ENCODE data around the gene EXOC3L1. TPM values are rescaled to one million over a fixed set of nuclear protein-coding genes. Genes with fewer than 3 reads are reported as not detected.

EXOC3L1 gene
- total RNA-seq, 1 experiment from 2014 or later: 0.30 TPM

GRCh38 chr16:67226295-67226803 is 36.4 kb upstream of the EXOC3L1 start:
- POLR2A ChIA-PET: interaction anchor here (0.9 to 1.6 kb wide), 6 partner anchors 9 to 41 kb away, joined by 3 to 13 read pairs (median 3); partner anchors contain the start of gene FHOD1
- peak overlapping the region; percentile 80 for H3K9ac ChIP-seq (ENCODE audit: low read length)
- TSS peak; percentile 32 for BruUV-seq (replicated peaks)
- TF ChIP-seq, protein P1, sequence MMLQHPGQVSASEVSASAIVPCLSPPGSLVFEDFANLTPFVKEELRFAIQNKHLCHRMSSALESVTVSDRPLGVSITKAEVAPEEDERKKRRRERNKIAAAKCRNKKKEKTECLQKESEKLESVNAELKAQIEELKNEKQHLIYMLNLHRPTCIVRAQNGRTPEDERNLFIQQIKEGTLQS (IDR thresholded peaks at IDR 0.05): no peak
- no peak for TF ChIP-seq POLR2A (IDR thresholded peaks at IDR 0.05; ENCODE audit: borderline replicate concordance, extremely low read depth, insufficient read depth, insufficient read length)
- no peak for TF ChIP-seq SRF (IDR thresholded peaks at IDR 0.05; ENCODE audit: low read depth)
- no peak for TF ChIP-seq ELF1 (IDR thresholded peaks at IDR 0.05; ENCODE audit: borderline replicate concordance, low read depth)
- TF ChIP-seq POLR2AphosphoS5 (IDR thresholded peaks at IDR 0.05; ENCODE audit: low read depth, low read length): no peak
- TF ChIP-seq, protein P2, sequence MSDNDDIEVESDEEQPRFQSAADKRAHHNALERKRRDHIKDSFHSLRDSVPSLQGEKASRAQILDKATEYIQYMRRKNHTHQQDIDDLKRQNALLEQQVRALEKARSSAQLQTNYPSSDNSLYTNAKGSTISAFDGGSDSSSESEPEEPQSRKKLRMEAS (IDR thresholded peaks at IDR 0.05): no peak
- no peak for TF ChIP-seq EGR1 (IDR thresholded peaks at IDR 0.05; ENCODE audit: low read depth)
- no peak for TF ChIP-seq SP1 (IDR thresholded peaks at IDR 0.05; ENCODE audit: low read depth)
- TF ChIP-seq EZH2phosphoT487 (IDR thresholded peaks at IDR 0.05; ENCODE audit: borderline replicate concordance): no peak
- TF ChIP-seq SIN3A (IDR thresholded peaks at IDR 0.05; ENCODE audit: low read depth): no peak
- TF ChIP-seq FOSL1 (IDR thresholded peaks at IDR 0.05; ENCODE audit: low read depth): no peak
- no peak for TF ChIP-seq EZH2 (IDR thresholded peaks at IDR 0.05)
- no peak for TF ChIP-seq CTCF (IDR thresholded peaks at IDR 0.05 in 2 of 3, conservative IDR thresholded peaks at IDR 0.05 in 1 of 3; ENCODE audit: borderline replicate concordance in 1 of 3, insufficient read depth in 1 of 3, low read depth in 2 of 3, low read length in 2 of 3)
- TF ChIP-seq, protein P3, sequence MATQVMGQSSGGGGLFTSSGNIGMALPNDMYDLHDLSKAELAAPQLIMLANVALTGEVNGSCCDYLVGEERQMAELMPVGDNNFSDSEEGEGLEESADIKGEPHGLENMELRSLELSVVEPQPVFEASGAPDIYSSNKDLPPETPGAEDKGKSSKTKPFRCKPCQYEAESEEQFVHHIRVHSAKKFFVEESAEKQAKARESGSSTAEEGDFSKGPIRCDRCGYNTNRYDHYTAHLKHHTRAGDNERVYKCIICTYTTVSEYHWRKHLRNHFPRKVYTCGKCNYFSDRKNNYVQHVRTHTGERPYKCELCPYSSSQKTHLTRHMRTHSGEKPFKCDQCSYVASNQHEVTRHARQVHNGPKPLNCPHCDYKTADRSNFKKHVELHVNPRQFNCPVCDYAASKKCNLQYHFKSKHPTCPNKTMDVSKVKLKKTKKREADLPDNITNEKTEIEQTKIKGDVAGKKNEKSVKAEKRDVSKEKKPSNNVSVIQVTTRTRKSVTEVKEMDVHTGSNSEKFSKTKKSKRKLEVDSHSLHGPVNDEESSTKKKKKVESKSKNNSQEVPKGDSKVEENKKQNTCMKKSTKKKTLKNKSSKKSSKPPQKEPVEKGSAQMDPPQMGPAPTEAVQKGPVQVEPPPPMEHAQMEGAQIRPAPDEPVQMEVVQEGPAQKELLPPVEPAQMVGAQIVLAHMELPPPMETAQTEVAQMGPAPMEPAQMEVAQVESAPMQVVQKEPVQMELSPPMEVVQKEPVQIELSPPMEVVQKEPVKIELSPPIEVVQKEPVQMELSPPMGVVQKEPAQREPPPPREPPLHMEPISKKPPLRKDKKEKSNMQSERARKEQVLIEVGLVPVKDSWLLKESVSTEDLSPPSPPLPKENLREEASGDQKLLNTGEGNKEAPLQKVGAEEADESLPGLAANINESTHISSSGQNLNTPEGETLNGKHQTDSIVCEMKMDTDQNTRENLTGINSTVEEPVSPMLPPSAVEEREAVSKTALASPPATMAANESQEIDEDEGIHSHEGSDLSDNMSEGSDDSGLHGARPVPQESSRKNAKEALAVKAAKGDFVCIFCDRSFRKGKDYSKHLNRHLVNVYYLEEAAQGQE (IDR thresholded peaks at IDR 0.05; ENCODE audit: low read depth): no peak
- no peak for TF ChIP-seq JUND (IDR thresholded peaks at IDR 0.05)
- TF ChIP-seq ZNF274 (IDR thresholded peaks at IDR 0.05; ENCODE audit: low read depth, low read length): no peak
- TF ChIP-seq CBX3 (IDR thresholded peaks at IDR 0.05; ENCODE audit: low read depth): no peak
- TF ChIP-seq YY1 (IDR thresholded peaks at IDR 0.05; ENCODE audit: extremely low read depth, insufficient replicate concordance, low read depth, low read length): no peak
- TF ChIP-seq CEBPB (IDR thresholded peaks at IDR 0.05; ENCODE audit: low read depth): no peak
- peaks cover 18% of the 10 kb centered on the region for H3K79me2 ChIP-seq (ENCODE audit: insufficient read depth, low read length)
- peak overlapping the region; percentile 88 for H3K4me2 ChIP-seq (ENCODE audit: low read length)
- peaks cover 12 to 29% of the 10 kb centered on the region in 2 experiments; a peak in 3 of 4 replicates for H3K36me3 ChIP-seq (ENCODE audit: control insufficient read depth in 1 of 2, insufficient read depth in 2 of 2, low read length in 2 of 2)
- CTCF ChIA-PET: interaction anchor here (0.7 to 2.5 kb wide), 7 partner anchors 10 to 265 kb away, joined by 3 to 10 read pairs (median 4); partner anchors contain the start of genes ATP6V0D1, CES3 and ELMO3
- no peaks in the 10 kb centered on the region for H4K20me1 ChIP-seq (ENCODE audit: insufficient read depth)
- H3K27ac ChIP-seq (ENCODE audit: low read depth, low read length): no peak overlapping the region
- H2AFZ ChIP-seq (ENCODE audit: low read depth, low read length, poor library complexity, severe bottlenecking): no peak overlapping the region
- H3K9me3 ChIP-seq (ENCODE audit: control insufficient read depth in 1 of 2, insufficient read depth in 1 of 2, low read depth in 1 of 2, low read length in 2 of 2): no peaks in the 10 kb centered on the region
- no peaks in the 10 kb centered on the region for H3K27me3 ChIP-seq (ENCODE audit: insufficient read depth, low read length)
- H3K4me1 ChIP-seq (ENCODE audit: control insufficient read depth in 1 of 2, insufficient read depth in 2 of 2, low read length in 2 of 2): peaks cover 6 to 18% of the 10 kb centered on the region in 2 experiments; a peak in 3 of 4 replicates
- H3K9me2 ChIP-seq (ENCODE audit: insufficient read depth): no peaks in the 10 kb centered on the region
- intact Hi-C loops (cut with micrococcal nuclease): no loop called here
- peak overlapping the region; percentile 80 to 88 for H3K4me3 ChIP-seq (replicated peaks in 1 of 2; ENCODE audit: low read depth in 1 of 2, low read length in 2 of 2)
- RAD21 ChIA-PET (ENCODE audit: low non-redundant PET in 1 of 2, low total read pairs in 2 of 2, uncharacterized antibody in 2 of 2, unreplicated experiment in 2 of 2): interaction anchor here in 1 of 2 experiments (1.0 kb wide), 1 partner anchor 20 kb away, joined by 6 read pairs; the partner anchor contains the start of gene FHOD1
- DNase-seq (ENCODE audit: low read depth, low spot score) (no peak), ATAC-seq (no peak)

All from HCT116 (cell line).